ENCODE measurements around the gene TLCD2. TPM values are rescaled to one million over a fixed set of nuclear protein-coding genes. Genes with fewer than 3 reads are reported as not detected.

TLCD2 gene
- total RNA-seq, 3 donors from 2014 or later = 3.7 to 10.9 (median 6.9) TPM

DNA sequence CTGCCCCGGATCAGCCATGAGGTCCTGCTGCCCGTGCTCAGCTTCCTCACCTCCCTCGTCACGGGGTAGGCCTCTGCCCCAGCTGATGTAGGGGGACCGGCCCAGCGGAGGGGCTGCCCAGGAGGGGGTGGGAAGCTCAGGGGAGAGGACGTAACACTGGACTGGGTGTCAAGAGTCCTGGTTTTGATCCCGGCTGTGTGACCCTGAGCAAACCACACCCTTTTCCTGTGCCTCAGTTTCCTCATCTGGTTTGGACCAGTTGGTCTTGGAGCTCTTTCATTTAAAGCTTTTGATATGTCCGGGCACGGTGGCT lies 21.0 kb upstream of the TLCD2 start:
- Histone ChIP-seq H3K4me1 (peaks cover 0 to under 1% of the 10 kb centered on the region in 2 donors), H3K27me3 (no peaks in the 10 kb centered on the region), H3K36me3 (no peaks in the 10 kb centered on the region), H3K9me3 (no peaks in the 10 kb centered on the region), H3K4me3 (peak overlapping the region in 2 of 3 donors; percentile 37 to 66), H3K27ac (peak overlapping the region; percentile 93 to 100)
- no peak for DNase-seq (ENCODE audit: low spot score in 2 of 2)
- TF ChIP-seq POLR2AphosphoS5 (IDR thresholded peaks at IDR 0.05) (peak in 1 of 3 donors; percentile 27), CTCF (IDR thresholded peaks at IDR 0.05) (no peak)
- intact Hi-C loops (cut with DNase I; ENCODE audit: low total_unique reads) = no loop called here

GRCh38 chr17:1730326-1731193 lies 20.4 kb upstream of the TLCD2 start:
- H3K36me3 ChIP-seq = no peaks in the 10 kb centered on the region
- H3K4me3 ChIP-seq = peak overlapping the region; percentile 18 to 66 (median 37)

GRCh38 chr17:1729966-1730325 lies 19.8 kb upstream of the TLCD2 start:
- DNase-seq (ENCODE audit: low spot score in 2 of 2) = no peak
- peaks cover 0 to 6% of the 10 kb centered on the region in 2 donors for H3K4me1 ChIP-seq
- H3K27ac ChIP-seq = peak overlapping the region; percentile 93 to 100
- no peaks in the 10 kb centered on the region for H3K27me3 ChIP-seq
- no peaks in the 10 kb centered on the region for H3K36me3 ChIP-seq
- H3K4me3 ChIP-seq = peak overlapping the region; percentile 18 to 66 (median 37)
- no peaks in the 10 kb centered on the region for H3K9me3 ChIP-seq
- intact Hi-C loops (cut with DNase I; ENCODE audit: low total_unique reads) = no loop called here
- TF ChIP-seq POLR2AphosphoS5 (IDR thresholded peaks at IDR 0.05) (no peak), POLR2A (IDR thresholded peaks at IDR 0.05) (no peak), CTCF (IDR thresholded peaks at IDR 0.05) (no peak)

More at GRCh38 chr17:1730326-1731193, 20.4 kb upstream of the TLCD2 start:
- Histone ChIP-seq H3K27ac (peak overlapping the region; percentile 93 to 100), H3K4me1 (peaks cover 0 to under 1% of the 10 kb centered on the region in 2 donors), H3K9me3 (no peaks in the 10 kb centered on the region), H3K27me3 (no peaks in the 10 kb centered on the region)
- TF ChIP-seq POLR2AphosphoS5 (IDR thresholded peaks at IDR 0.05) (peak; percentile 48 to 86 (median 82)), CTCF (IDR thresholded peaks at IDR 0.05) (no peak)
- peak; percentile 76 to 86 for DNase-seq (ENCODE audit: low spot score in 2 of 2)
- intact Hi-C loops (cut with DNase I; ENCODE audit: low total_unique reads) = no loop called here

- intact Hi-C loops (cut with DNase I; ENCODE audit: low total_unique reads) = no loop called here
- Histone ChIP-seq H3K27me3 (no peaks in the 10 kb centered on the region), H3K36me3 (no peaks in the 10 kb centered on the region), H3K4me3 (peak overlapping the region in 1 of 3 donors; percentile 15), H3K27ac (peak overlapping the region; percentile 25 to 26), H3K9me3 (no peaks in the 10 kb centered on the region), H3K4me1 (peaks cover 0 to 6% of the 10 kb centered on the region in 2 donors)
- DNase-seq (ENCODE audit: low spot score in 2 of 2) = no peak
- TF ChIP-seq POLR2A (IDR thresholded peaks at IDR 0.05) (no peak), POLR2AphosphoS5 (IDR thresholded peaks at IDR 0.05) (no peak), CTCF (IDR thresholded peaks at IDR 0.05) (no peak)
Measured at GRCh38 chr17:1727876-1728630, 17.9 kb upstream of the TLCD2 start.

All from breast epithelium (tissue), 4 donors.